ENCODE measurements around the gene SLC14A1.

The SLC14A1 gene

GRCh38 chr18:45801416-45802004 is 77.5 kb downstream of the SLC14A1 start:
- no peak for DNase-seq (ENCODE audit: low read depth)

Data from stimulated activated CD8-positive, alpha-beta memory T cell treated with anti-CD3 and anti-CD28 coated beads, Interleukin-7, amount 100 ng/mL, for 24 hours (primary cell).